ENCODE measurements around the gene IFT122. TPM values are rescaled to one million over a fixed set of nuclear protein-coding genes. Genes with fewer than 3 reads are reported as not detected.

The IFT122 gene
- total and polyA plus RNA-seq, 3 donors from 2014 or later = 125 to 218 (median 168) TPM

GRCh38 chr3:129425213-129425612 is 14.8 kb upstream of the IFT122 start:
- no peak overlapping the region for H3K4me3 ChIP-seq
- H3K9me3 ChIP-seq = no peaks in the 10 kb centered on the region
- H3K27me3 ChIP-seq = no peaks in the 10 kb centered on the region
- no peaks in the 10 kb centered on the region for H3K4me1 ChIP-seq
- no peak overlapping the region for H3K27ac ChIP-seq
- TF ChIP-seq CTCF (IDR thresholded peaks at IDR 0.05) (no peak), POLR2A (IDR thresholded peaks at IDR 0.05) (no peak)
- whole genome bisulfite sequencing, 2 donors = 82 to 87% methylated on average over 3 of the region's 3 CpGs
- DNase-seq = no peak
- intact Hi-C loops (cut with DNase I; ENCODE audit: low total_unique reads) = no loop called here
- H3K36me3 ChIP-seq (ENCODE audit: low read depth, missing control alignments) = no peaks in the 10 kb centered on the region

GRCh38 chr3:129425619-129426018 is 14.4 kb upstream of the IFT122 start:
- Histone ChIP-seq H3K36me3 (ENCODE audit: low read depth, missing control alignments) (no peaks in the 10 kb centered on the region), H3K27me3 (no peaks in the 10 kb centered on the region), H3K4me3 (no peak overlapping the region), H3K27ac (no peak overlapping the region), H3K4me1 (no peaks in the 10 kb centered on the region), H3K9me3 (no peaks in the 10 kb centered on the region)
- no peak for DNase-seq
- intact Hi-C loops (cut with DNase I; ENCODE audit: low total_unique reads) = no loop called here
- TF ChIP-seq POLR2A (IDR thresholded peaks at IDR 0.05) = no peak
- no peak for TF ChIP-seq CTCF (IDR thresholded peaks at IDR 0.05)
- 68 to 71% methylated on average over 2 of the region's 2 CpGs for WGBS, 2 donors

- 3 to 8% methylated on average over 6 to 8 of the region's 8 CpGs for WGBS, 2 donors
- H3K4me1 ChIP-seq = no peaks in the 10 kb centered on the region
- intact Hi-C loops (cut with DNase I; ENCODE audit: low total_unique reads) = no loop called here
- peak; percentile 19 for DNase-seq
- H3K27me3 ChIP-seq = no peaks in the 10 kb centered on the region
- no peaks in the 10 kb centered on the region for H3K9me3 ChIP-seq
- H3K4me3 ChIP-seq = peak overlapping the region; percentile 46 to 65
- no peak overlapping the region for H3K27ac ChIP-seq
- H3K36me3 ChIP-seq (ENCODE audit: low read depth, missing control alignments) = no peaks in the 10 kb centered on the region
- TF ChIP-seq POLR2A (IDR thresholded peaks at IDR 0.05) (no peak), CTCF (IDR thresholded peaks at IDR 0.05) (no peak)
These were observed 12.0 kb upstream of the IFT122 start for GRCh38 chr3:129428007-129428375.

GRCh38 chr3:129428376-129429079 is 11.5 kb upstream of the IFT122 start, which contains the start of gene EFCAB12:
Gene EFCAB12, minus strand, starts transcription at chr3:129428636. Its CDS starts 148 bp downstream, at chr3:129428488.
- H3K27me3 ChIP-seq = no peaks in the 10 kb centered on the region
- no peaks in the 10 kb centered on the region for H3K9me3 ChIP-seq
- WGBS, 2 donors = 1 to 7% methylated on average over 30 to 42 of the region's 42 CpGs
- peak; percentile 98 for DNase-seq
- TF ChIP-seq CTCF (IDR thresholded peaks at IDR 0.05) (no peak), POLR2A (IDR thresholded peaks at IDR 0.05) (no peak)
- no peaks in the 10 kb centered on the region for H3K4me1 ChIP-seq
- intact Hi-C loops (cut with DNase I; ENCODE audit: low total_unique reads) = no loop called here
- peak within 1 kb of the TSS; percentile 46 to 65 for H3K4me3 ChIP-seq
- H3K27ac ChIP-seq = peak within 1 kb of the TSS; percentile 28 to 36
- no peaks in the 10 kb centered on the region for H3K36me3 ChIP-seq (ENCODE audit: low read depth, missing control alignments)

- H3K9me3 ChIP-seq = no peaks in the 10 kb centered on the region
- no peak overlapping the region for H3K4me3 ChIP-seq
- no peaks in the 10 kb centered on the region for H3K4me1 ChIP-seq
- H3K27me3 ChIP-seq = no peaks in the 10 kb centered on the region
- intact Hi-C loops (cut with DNase I; ENCODE audit: low total_unique reads) = no loop called here
- no peaks in the 10 kb centered on the region for H3K36me3 ChIP-seq (ENCODE audit: low read depth, missing control alignments)
- no peak for TF ChIP-seq POLR2A (IDR thresholded peaks at IDR 0.05)
- TF ChIP-seq CTCF (IDR thresholded peaks at IDR 0.05) = no peak
- WGBS, 2 donors = 60 to 65% methylated on average over 3 of the region's 3 CpGs
- no peak for DNase-seq
- H3K27ac ChIP-seq = peak overlapping the region; percentile 28 to 36
These were observed 11.0 kb upstream of the IFT122 start for GRCh38 chr3:129429080-129429451.

Measured in testis (tissue), 3 donors.